Pancreas (tissue), 10 donors: Measurements from ENCODE around the gene SLIT3. TPM values are rescaled to one million over a fixed set of nuclear protein-coding genes. Genes with fewer than 3 reads are reported as not detected.

Experiments used
- ATAC-seq, 4 donors: fragments of 200-7000 bp; cut with Tn5 transposase; one replicate each; pipeline versions ENCODE4 v1.8.0 to v1.9.1; 2020; ENCODE audit warnings: mild to moderate bottlenecking in 4 of 4, moderate library complexity in 4 of 4
- DNase-seq, 6 donors: peaks; one replicate each; pipeline ENCODE4 v3.0.0-alpha.2; 2020
- FAIRE-seq: peaks from 2 replicates; lab custom pipeline; 2012; peaks lifted over from hg19 to GRCh38; lab: Jason Lieb, UNC
- H3K27ac ChIP-seq, 4 donors: fragments of 200-600 bp; sonication (generic); 1 replicate in 3 of 4; 2 replicates in 1 of 4; pipeline versions ENCODE4 v1.5.0 to v1.8.0; 2020
- H3K27me3 ChIP-seq, 4 donors: fragments of 200-600 bp; one replicate each; pipeline ENCODE4 v1.8.0; 2021
- H3K36me3 ChIP-seq, 3 donors: fragments of 200-600 bp; sonication (generic) in 1 of 3; one replicate each; pipeline versions ENCODE4 v1.5.0 to v1.8.0; 2020 to 2021
- H3K4me1 ChIP-seq, 3 donors: fragments of 200-600 bp; one replicate each; pipeline ENCODE4 v1.8.0; 2021
- H3K4me3 ChIP-seq, 4 donors: fragments of 200-600 bp; sonication (generic) in 2 of 4; one replicate each; pipeline versions ENCODE4 v1.5.0 to v1.8.0; 2020 to 2021
- H3K9me3 ChIP-seq, 4 donors: fragments of 200-600 bp; one replicate each; pipeline ENCODE4 v1.8.0; 2021
- CTCF ChIP-seq, 4 donors: fragments of 200-600 bp; sonication (generic) in 3 of 4; IDR thresholded peaks; one replicate each; pipeline versions ENCODE4 v1.5.0 to v1.8.0; 2021; ENCODE audit warnings: antibody characterized with exemption in 4 of 4
- WGBS, 2 donors: extraction: QIAGEN DNeasy Blood & Tissue Kit; methylation state at CpG; one replicate each; pipeline ENCODE4 v1.1.7; 2013; 5-methylcytosine and 5-hydroxymethylcytosine counted together
- intact Hi-C, 3 donors: fragments of 100-400 bp; cut with DNase I; formaldehyde crosslinking; loops; one replicate each; pipeline versions ENCODE4 v1.11.1 to v1.14.2; 2022
- polyA plus RNA-seq, 2 donors: library from polyadenylated mRNA; stranded (reverse); fragments of 200-250 nt; gene quantifications; one replicate each; pipeline ENCODE4 v1.2.3, GENCODE V29; 2013
- total RNA-seq, 6 donors: library from RNA; stranded (reverse); fragmentation: NEBNext Ultra II Directional in 4 of 6; extraction: Animal tissue kit (Norgen Biotek cat#: 25700) in 4 of 6; gene quantifications; one replicate each; pipeline versions ENCODE4 v1.2.1 to v1.2.4, GENCODE V29; 2021 to 2023
- donor health status: healthy with polysubstance abuse.
- donor health status: DM: no; HTN: no; CAD: no; lungs with moderate emphysema.
- donor health status: DM: no; HTN: no; CAD: no.
- donor health status: control.
- donor health status: control.
- donor health status: Bipolar disorder and iron deficiency.
- donor health status: DM: yes; HTN: yes; CAD: no.
- donor health status: DM: no; HTN: no; CAD: no.
- donor health status: DM: no; HTN: no; CAD: no.
- donor health status: DM: yes; HTN: yes; CAD: no.

The SLIT3 gene
- total and polyA plus RNA-seq, 8 donors, result 1.1 to 11.4 (median 2.1) TPM

- 29 to 35% methylated on average over 6 of the region's 6 CpGs for WGBS, 2 donors
- intact Hi-C loops, result no loop called here
- no peak for TF ChIP-seq CTCF (IDR thresholded peaks at IDR 0.05)
- DNase-seq (no peak), FAIRE-seq (no peak), ATAC-seq (no peak)
- H3K27me3 ChIP-seq, result no peaks in the 10 kb centered on the region
- no peak overlapping the region for H3K4me3 ChIP-seq
- no peaks in the 10 kb centered on the region for H3K36me3 ChIP-seq
- no peaks in the 10 kb centered on the region for H3K9me3 ChIP-seq
- H3K27ac ChIP-seq, result no peak overlapping the region
- no peaks in the 10 kb centered on the region for H3K4me1 ChIP-seq
Measured at GRCh38 chr5:169119288-169120048, 181.5 kb downstream of the SLIT3 start.

- Histone ChIP-seq H3K4me3 (no peak overlapping the region), H3K4me1 (no peaks in the 10 kb centered on the region), H3K9me3 (no peaks in the 10 kb centered on the region), H3K27ac (no peak overlapping the region), H3K27me3 (no peaks in the 10 kb centered on the region), H3K36me3 (no peaks in the 10 kb centered on the region)
- 69 to 80% methylated on average over 6 of the region's 6 CpGs for WGBS, 2 donors
- intact Hi-C loops, result no loop called here
- ATAC-seq (no peak), FAIRE-seq (no peak), DNase-seq (no peak)
- no peak for TF ChIP-seq CTCF (IDR thresholded peaks at IDR 0.05)
Measured at GRCh38 chr5:169116961-169117461, 183.9 kb downstream of the SLIT3 start.

- H3K27ac ChIP-seq, result no peak overlapping the region
- H3K9me3 ChIP-seq, result no peaks in the 10 kb centered on the region
- H3K27me3 ChIP-seq, result no peaks in the 10 kb centered on the region
- no peaks in the 10 kb centered on the region for H3K4me1 ChIP-seq
- DNase-seq, result no peak
- FAIRE-seq, result no peak
- 72 to 79% methylated on average over 6 of the region's 6 CpGs for WGBS, 2 donors
- TF ChIP-seq CTCF (IDR thresholded peaks at IDR 0.05), result no peak
- no peak overlapping the region for H3K4me3 ChIP-seq
- intact Hi-C loops, result no loop called here
- no peak for ATAC-seq
- no peaks in the 10 kb centered on the region for H3K36me3 ChIP-seq
Measured at GRCh38 chr5:169115461-169116124, 185.3 kb downstream of the SLIT3 start.

- H3K4me3 ChIP-seq, result no peak overlapping the region
- no peaks in the 10 kb centered on the region for H3K27me3 ChIP-seq
- no peak for DNase-seq
- H3K27ac ChIP-seq, result no peak overlapping the region
- H3K9me3 ChIP-seq, result no peaks in the 10 kb centered on the region
- H3K36me3 ChIP-seq, result no peaks in the 10 kb centered on the region
- no peak for TF ChIP-seq CTCF (IDR thresholded peaks at IDR 0.05)
- H3K4me1 ChIP-seq, result no peaks in the 10 kb centered on the region
- ATAC-seq, result no peak
- WGBS, 2 donors, result 78 to 81% methylated on average over 7 of the region's 7 CpGs
- FAIRE-seq, result no peak
- intact Hi-C loops, result no loop called here
Measured at GRCh38 chr5:169114466-169115065, 186.4 kb downstream of the SLIT3 start.
